LNCAP (cell line): ENCODE data around the gene CA10.
A peak's percentile ranks its signal among the peaks of the same experiment; 100 is the strongest.

Experiments
- TF ChIP-seq, protein P1 (sequence below): fragments of 450-650 bp; IDR thresholded peaks from 2 replicates; pipeline ENCODE4 v1.5.1; 2017; ENCODE audit warnings: mild to moderate bottlenecking

CA10 gene

DNA sequence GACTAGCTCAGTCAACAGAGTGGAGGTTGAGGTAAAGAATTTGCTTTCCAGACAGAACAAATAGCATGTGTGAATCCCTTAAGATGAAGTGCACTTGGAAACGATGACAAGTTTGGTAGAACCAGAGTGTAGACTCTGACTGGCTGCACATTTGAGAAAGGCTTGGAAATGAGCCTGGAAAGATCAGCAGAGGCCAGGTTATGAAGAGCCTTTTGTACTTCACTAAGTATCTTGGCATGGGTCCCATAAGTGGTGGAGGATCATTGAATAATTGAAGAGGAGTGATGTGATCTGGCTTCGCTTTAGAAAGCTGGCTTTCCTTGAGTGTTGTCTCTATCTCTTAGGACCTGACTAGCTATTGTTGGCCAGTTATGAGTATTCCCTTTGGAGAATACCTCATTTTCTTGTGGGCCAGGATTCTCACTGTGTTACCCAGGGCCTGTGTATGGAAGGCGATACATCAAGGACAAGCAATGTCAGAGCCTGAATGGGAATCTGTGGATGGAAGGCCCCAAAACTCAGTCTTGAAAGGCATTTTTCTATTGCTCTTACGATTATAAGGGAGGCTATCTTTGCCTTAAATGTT is 568.4 kb downstream of the CA10 start:
- TF ChIP-seq, protein P1, sequence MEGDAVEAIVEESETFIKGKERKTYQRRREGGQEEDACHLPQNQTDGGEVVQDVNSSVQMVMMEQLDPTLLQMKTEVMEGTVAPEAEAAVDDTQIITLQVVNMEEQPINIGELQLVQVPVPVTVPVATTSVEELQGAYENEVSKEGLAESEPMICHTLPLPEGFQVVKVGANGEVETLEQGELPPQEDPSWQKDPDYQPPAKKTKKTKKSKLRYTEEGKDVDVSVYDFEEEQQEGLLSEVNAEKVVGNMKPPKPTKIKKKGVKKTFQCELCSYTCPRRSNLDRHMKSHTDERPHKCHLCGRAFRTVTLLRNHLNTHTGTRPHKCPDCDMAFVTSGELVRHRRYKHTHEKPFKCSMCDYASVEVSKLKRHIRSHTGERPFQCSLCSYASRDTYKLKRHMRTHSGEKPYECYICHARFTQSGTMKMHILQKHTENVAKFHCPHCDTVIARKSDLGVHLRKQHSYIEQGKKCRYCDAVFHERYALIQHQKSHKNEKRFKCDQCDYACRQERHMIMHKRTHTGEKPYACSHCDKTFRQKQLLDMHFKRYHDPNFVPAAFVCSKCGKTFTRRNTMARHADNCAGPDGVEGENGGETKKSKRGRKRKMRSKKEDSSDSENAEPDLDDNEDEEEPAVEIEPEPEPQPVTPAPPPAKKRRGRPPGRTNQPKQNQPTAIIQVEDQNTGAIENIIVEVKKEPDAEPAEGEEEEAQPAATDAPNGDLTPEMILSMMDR: no peak

DNA sequence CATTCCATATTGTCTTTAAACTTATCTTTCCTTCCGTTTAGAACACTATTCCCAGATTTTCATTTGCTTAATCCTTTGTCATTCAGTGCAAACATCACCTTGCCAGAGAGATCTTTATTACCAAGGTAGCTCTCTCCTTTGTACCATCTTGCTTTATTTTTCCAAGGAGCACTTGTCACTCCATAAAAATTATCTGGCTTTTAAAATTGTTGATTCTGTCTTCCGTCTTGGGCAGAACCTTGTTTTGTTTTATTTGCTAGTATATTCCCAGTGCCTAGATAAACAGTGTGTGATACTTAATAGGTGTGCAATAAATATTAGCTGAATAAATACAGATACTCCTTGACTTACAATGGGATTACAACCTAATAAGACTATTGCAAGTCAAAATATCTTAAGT is 570.5 kb downstream of the CA10 start:
- TF ChIP-seq, protein P1: no peak

DNA sequence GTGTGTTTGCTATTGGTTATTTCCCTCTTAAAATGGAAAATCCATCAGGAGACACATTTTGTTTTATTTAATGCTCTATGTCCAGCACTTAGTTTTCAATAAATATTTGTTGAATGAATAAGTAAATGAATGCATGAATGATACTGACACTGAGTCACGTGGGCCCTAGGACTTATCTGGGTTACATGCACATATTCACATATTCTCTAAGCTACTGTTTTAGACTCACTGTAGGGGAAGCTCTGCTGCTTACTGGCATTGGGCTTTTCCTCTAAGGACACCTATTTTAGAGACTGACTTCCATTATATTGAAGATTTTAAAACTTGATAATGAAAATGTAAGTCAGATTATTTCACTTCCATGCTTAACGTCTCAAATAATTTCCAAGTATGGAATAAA is 571.0 kb downstream of the CA10 start:
- TF ChIP-seq, protein P1: no peak

DNA sequence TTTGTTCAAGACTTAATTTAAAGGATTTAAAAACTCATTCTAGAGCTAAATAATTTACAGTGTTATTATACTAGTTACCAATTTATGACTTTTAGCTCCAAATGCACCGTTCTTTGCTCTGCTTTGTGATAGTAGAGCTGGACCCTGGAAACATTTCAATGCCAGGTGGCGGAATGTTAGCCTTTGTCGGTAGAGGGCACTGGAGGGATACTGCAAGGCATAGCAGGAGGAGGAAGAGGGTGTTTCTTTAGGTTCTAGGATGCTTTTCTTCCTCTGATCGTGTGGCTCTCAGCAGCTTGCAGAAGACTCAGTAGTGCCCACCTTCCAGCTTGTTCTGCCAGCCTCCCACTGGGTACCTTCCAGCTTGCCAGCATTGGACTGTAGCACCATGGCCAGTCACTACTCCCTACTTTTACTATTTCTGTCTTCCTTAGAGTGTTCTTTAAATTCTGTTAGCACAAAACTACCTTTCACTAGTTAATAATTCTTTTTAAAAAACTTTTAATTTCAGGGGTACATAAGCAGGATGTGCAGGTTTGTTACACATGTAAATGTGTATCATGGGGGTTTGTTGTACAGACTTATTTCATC is 572.9 kb downstream of the CA10 start:
- TF ChIP-seq, protein P1: peak; percentile 84

DNA sequence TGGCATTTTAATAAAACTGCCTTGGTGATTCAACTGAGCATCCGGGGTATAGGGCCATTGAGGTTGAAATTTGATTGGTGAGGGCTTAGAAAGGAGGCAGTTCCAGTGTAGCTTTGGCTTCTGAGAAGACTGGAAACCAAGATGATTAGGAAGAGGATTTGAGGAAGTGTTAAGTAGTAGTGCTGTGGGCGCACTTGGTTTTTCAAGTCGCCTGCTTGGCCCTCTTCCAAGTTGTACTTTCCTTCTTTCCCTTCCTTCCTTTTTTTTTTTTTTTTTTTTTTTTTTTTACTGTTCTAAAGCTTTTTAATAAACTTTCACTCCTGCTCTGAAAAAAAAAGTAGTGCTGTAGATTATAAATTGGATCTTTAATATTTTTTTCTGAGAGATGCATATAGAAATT is 577.6 kb downstream of the CA10 start:
- TF ChIP-seq, protein P1: no peak
